ENCODE measurements around the gene FTCDNL1.

Gene FTCDNL1

DNA sequence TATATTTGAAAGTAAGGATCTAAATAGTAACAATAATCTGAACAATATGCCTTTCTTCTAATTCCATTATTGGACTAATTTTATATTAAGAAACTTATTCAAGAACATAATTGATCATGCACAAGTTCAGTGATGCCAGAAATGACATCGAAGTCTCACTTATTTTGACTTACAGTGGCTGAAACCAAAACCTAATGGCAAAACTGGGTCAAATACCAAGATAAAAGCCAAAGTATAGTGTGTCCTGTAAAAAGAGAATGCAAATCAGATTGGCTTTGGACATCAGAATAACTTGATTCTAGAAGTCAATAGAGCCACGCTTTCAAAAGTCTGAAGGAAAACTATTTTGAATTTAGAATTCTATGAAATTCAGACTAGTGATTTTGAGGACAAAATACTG lies 137.2 kb downstream of the FTCDNL1 start:
- Histone ChIP-seq H3K9ac (ENCODE audit: low read depth, low read length) (no peak overlapping the region), H3K4me1 (ENCODE audit: control insufficient read depth, insufficient read depth, low read length) (no peaks in the 10 kb centered on the region), H3K36me3 (ENCODE audit: control insufficient read depth, insufficient read depth, low read length) (no peaks in the 10 kb centered on the region), H3K4me3 (ENCODE audit: low read depth, low read length) (no peak overlapping the region), H3K27ac (ENCODE audit: low read depth, low read length) (no peak overlapping the region), H3K9me3 (ENCODE audit: control insufficient read depth, insufficient read depth, low read length) (no peaks in the 10 kb centered on the region), H3K27me3 (ENCODE audit: control insufficient read depth, insufficient read depth, low read length) (no peaks in the 10 kb centered on the region)

- no peaks in the 10 kb centered on the region for H3K36me3 ChIP-seq (ENCODE audit: control insufficient read depth, insufficient read depth, low read length)
- no peaks in the 10 kb centered on the region for H3K4me1 ChIP-seq (ENCODE audit: control insufficient read depth, insufficient read depth, low read length)
- H3K9me3 ChIP-seq (ENCODE audit: control insufficient read depth, insufficient read depth, low read length) = peaks cover 13% of the 10 kb centered on the region; the same call in 1 of the 2 replicates
- H3K27me3 ChIP-seq (ENCODE audit: control insufficient read depth, insufficient read depth, low read length) = no peaks in the 10 kb centered on the region
- no peak overlapping the region for H3K9ac ChIP-seq (ENCODE audit: low read depth, low read length)
- no peak overlapping the region for H3K4me3 ChIP-seq (ENCODE audit: low read depth, low read length)
- H3K27ac ChIP-seq (ENCODE audit: low read depth, low read length) = no peak overlapping the region
Measured at GRCh38 chr2:199710551-199710950, 140.4 kb downstream of the FTCDNL1 start.

All from HUES48 (cell line).